WTC11 (cell line): ENCODE results near the gene TFDP3. TPM values are rescaled to one million over a fixed set of nuclear protein-coding genes. Genes with fewer than 3 reads are reported as not detected.

ENCODE experiments used
- ATAC-seq: fragments of 200-7000 bp; cut with Tn5 transposase; 2 replicates; pipeline ENCODE4 v1.10.0; 2021; ENCODE audit warnings: mild to moderate bottlenecking, moderate library complexity
- CTCF ChIA-PET: fragments of 300-600 bp; sonication (Branson Sonifier 250); formaldehyde crosslinking; loops from one replicate; lab custom pipeline; 2021; ENCODE audit warnings: antibody characterized with exemption; lab: Charles Lee
- POLR2A ChIA-PET: fragments of 350-600 bp; sonication (Branson Sonifier 250); formaldehyde crosslinking; loops from one replicate; lab custom pipeline; 2021; ENCODE audit warnings: antibody characterized with exemption; lab: Charles Lee
- DNase-seq: peaks from one replicate; pipeline ENCODE4 v3.0.0; 2021; ENCODE audit warnings: low spot score
- H3K27ac Mint-ChIP-seq: 2 replicates; pipeline ENCODE4 v1.8.0; 2021; ENCODE audit warnings: mixed read lengths
- H3K27me3 Mint-ChIP-seq: 2 replicates; pipeline ENCODE4 v1.8.0; 2021; ENCODE audit warnings: low read depth, mild to moderate bottlenecking, moderate library complexity, mixed read lengths
- H3K36me3 Mint-ChIP-seq: 2 replicates; pipeline ENCODE4 v1.8.0; 2021; ENCODE audit warnings: mixed read lengths
- H3K4me1 Mint-ChIP-seq: 2 replicates; pipeline ENCODE4 v1.8.0; 2022; ENCODE audit warnings: mixed read lengths
- H3K4me3 Mint-ChIP-seq: 2 replicates; pipeline ENCODE4 v1.8.0; 2021; ENCODE audit warnings: mild to moderate bottlenecking, moderate library complexity, mixed read lengths
- H3K9me3 Mint-ChIP-seq: 2 replicates; pipeline ENCODE4 v1.8.0; 2021; ENCODE audit warnings: mixed read lengths
- CDX4 ChIP-seq: fragments of 250-450 bp; sonication (Bioruptor Pico); IDR thresholded peaks from 2 replicates; pipeline ENCODE4 v1.9.0; 2021; ENCODE audit warnings: moderate library complexity, mild to moderate bottlenecking, inconsistent platforms, borderline replicate concordance
- GTF2I ChIP-seq: fragments of 250-450 bp; sonication (Bioruptor Pico); conservative IDR thresholded peaks from 2 replicates; pipeline ENCODE4 v1.4.0; 2021; ENCODE audit warnings: mild to moderate bottlenecking
- HMGA2 ChIP-seq: fragments of 250-450 bp; sonication (Bioruptor Pico); IDR thresholded peaks from 2 replicates; pipeline ENCODE4 v1.4.0; 2021; ENCODE audit warnings: mild to moderate bottlenecking, moderate library complexity
- JAZF1 ChIP-seq: fragments of 250-450 bp; sonication (Bioruptor Pico); IDR thresholded peaks from 2 replicates; pipeline ENCODE4 v1.9.0; 2021; ENCODE audit warnings: moderate library complexity, mild to moderate bottlenecking, inconsistent platforms
- JUN ChIP-seq: sonication (generic); formaldehyde crosslinking; IDR thresholded peaks from 2 replicates; pipeline ENCODE4 v1.8.0; 2023; ENCODE audit warnings: mild to moderate bottlenecking, missing genetic modification reagents
- MXD4 ChIP-seq: fragments of 250-450 bp; sonication (Bioruptor Pico); IDR thresholded peaks from 2 replicates; pipeline ENCODE4 v1.8.0; 2021; ENCODE audit warnings: mild to moderate bottlenecking, moderate library complexity, borderline replicate concordance
- NR1H2 ChIP-seq: sonication (generic); formaldehyde crosslinking; IDR thresholded peaks from 2 replicates; pipeline ENCODE4 v1.9.0; 2021; ENCODE audit warnings: mild to moderate bottlenecking, moderate library complexity, missing genetic modification reagents
- SMAD4 ChIP-seq: sonication (generic); formaldehyde crosslinking; IDR thresholded peaks from 2 replicates; pipeline ENCODE4 v1.8.0; 2022; ENCODE audit warnings: mild to moderate bottlenecking, missing genetic modification reagents
- TCF7 ChIP-seq: sonication (generic); formaldehyde crosslinking; IDR thresholded peaks from 2 replicates; pipeline ENCODE4 v1.8.0; 2022; ENCODE audit warnings: mild to moderate bottlenecking, low read depth, missing genetic modification reagents, moderate library complexity
- TEAD4 ChIP-seq: sonication (generic); formaldehyde crosslinking; IDR thresholded peaks from 2 replicates; pipeline ENCODE4 v1.8.0; 2022; ENCODE audit warnings: mild to moderate bottlenecking, missing genetic modification reagents
- TP53 ChIP-seq: sonication (generic); formaldehyde crosslinking; IDR thresholded peaks from 2 replicates; pipeline ENCODE4 v1.8.1; 2023; ENCODE audit warnings: mild to moderate bottlenecking, missing genetic modification reagents
- USF1 ChIP-seq: sonication (generic); formaldehyde crosslinking; IDR thresholded peaks from 2 replicates; pipeline ENCODE4 v1.8.0; 2022; ENCODE audit warnings: mild to moderate bottlenecking, missing genetic modification reagents
- ZBTB21 ChIP-seq: sonication (generic); formaldehyde crosslinking; IDR thresholded peaks from 2 replicates; pipeline ENCODE4 v1.8.1; 2023; ENCODE audit warnings: mild to moderate bottlenecking, missing genetic modification reagents, borderline replicate concordance
- ZNF263 ChIP-seq: sonication (generic); formaldehyde crosslinking; IDR thresholded peaks from 2 replicates; pipeline ENCODE4 v1.8.1; 2022; ENCODE audit warnings: low read depth, mild to moderate bottlenecking, moderate library complexity, missing genetic modification reagents
- ZNF317 ChIP-seq: sonication (generic); formaldehyde crosslinking; IDR thresholded peaks from 2 replicates; pipeline ENCODE4 v1.8.1; 2023; ENCODE audit warnings: low read depth, mild to moderate bottlenecking, moderate library complexity, missing genetic modification reagents, borderline replicate concordance
- ZNF532 ChIP-seq: fragments of 250-450 bp; sonication (Bioruptor Pico); IDR thresholded peaks from 2 replicates; pipeline ENCODE4 v1.9.0; 2021; ENCODE audit warnings: mild to moderate bottlenecking, borderline replicate concordance
- ZNF671 ChIP-seq: fragments of 250-450 bp; sonication (Bioruptor Pico); IDR thresholded peaks from 2 replicates; pipeline ENCODE4 v1.8.0; 2021; ENCODE audit warnings: mild to moderate bottlenecking
- total RNA-seq: library from RNA; stranded (reverse); gene quantifications from 3 replicates; pipeline ENCODE4 v1.2.3, GENCODE V29; 2021
- TF ChIP-seq, protein P1 (sequence below): sonication (generic); formaldehyde crosslinking; IDR thresholded peaks from 2 replicates; pipeline ENCODE4 v1.8.0; 2022; ENCODE audit warnings: mild to moderate bottlenecking, missing genetic modification reagents
- TF ChIP-seq, protein P2 (sequence below): sonication (generic); formaldehyde crosslinking; IDR thresholded peaks from 2 replicates; pipeline ENCODE4 v1.8.1; 2023; ENCODE audit warnings: mild to moderate bottlenecking, missing genetic modification reagents, moderate library complexity
- TF ChIP-seq, protein P3 (sequence below): sonication (generic); formaldehyde crosslinking; IDR thresholded peaks from 2 replicates; pipeline ENCODE4 v1.8.1; 2023; ENCODE audit warnings: mild to moderate bottlenecking, missing genetic modification reagents, moderate library complexity
- TF ChIP-seq, protein P4 (sequence below): sonication (generic); formaldehyde crosslinking; IDR thresholded peaks from 2 replicates; pipeline ENCODE4 v1.8.1; 2022; ENCODE audit warnings: mild to moderate bottlenecking, moderate library complexity, missing genetic modification reagents

Gene TFDP3
- total RNA-seq, 1 experiment from 2014 or later: not detected

DNA sequence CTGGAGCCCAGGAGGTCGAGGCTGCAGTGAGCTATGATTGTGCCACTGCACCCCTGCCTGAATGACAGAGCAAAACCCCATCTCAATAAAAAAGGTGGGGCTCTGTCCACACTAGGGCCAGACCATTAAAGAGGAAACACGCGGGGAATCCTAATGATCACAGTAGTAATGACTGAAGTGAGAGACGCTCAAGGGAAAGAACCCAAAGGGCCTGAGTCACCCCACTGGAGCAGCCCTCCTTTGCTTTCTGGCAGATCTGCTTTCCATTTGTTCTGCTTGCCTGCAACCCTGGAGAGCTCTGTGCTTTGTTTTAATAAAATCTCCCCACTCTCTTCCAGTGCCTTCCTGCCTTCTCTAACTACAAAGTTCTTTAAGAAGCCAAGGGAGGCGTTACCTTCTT, 5.0 kb downstream of the TFDP3 start:
- peaks cover 8% of the 10 kb centered on the region; the same call in 1 of the 2 replicates for H3K4me1 Mint-ChIP-seq
- H3K4me3 Mint-ChIP-seq: no peak overlapping the region
- CTCF ChIA-PET: no interaction called here

DNA sequence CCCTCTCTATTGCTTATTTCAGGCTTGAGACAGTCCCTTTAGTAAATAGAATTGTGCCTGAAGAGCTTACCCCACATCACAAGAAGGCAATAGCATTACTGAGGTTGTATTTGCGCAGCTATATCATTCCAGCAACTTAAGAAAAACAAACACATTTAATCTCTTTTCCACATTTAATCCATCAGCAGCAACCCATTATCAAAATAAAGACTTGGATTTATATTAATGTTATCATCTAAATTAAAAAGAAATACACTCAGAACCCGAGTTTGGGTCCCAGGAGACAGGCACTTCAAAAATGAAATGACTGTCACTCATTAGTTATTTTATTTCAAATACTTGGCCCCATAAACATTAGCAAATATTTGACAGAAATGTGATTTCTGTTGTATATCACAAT, 10.4 kb downstream of the TFDP3 start:
- CTCF ChIA-PET: no interaction called here
- POLR2A ChIA-PET: no interaction called here
- Mint-ChIP-seq H3K4me1 (no peaks in the 10 kb centered on the region), H3K9me3 (no peaks in the 10 kb centered on the region), H3K27ac (no peak overlapping the region), H3K36me3 (no peaks in the 10 kb centered on the region), H3K4me3 (no peak overlapping the region), H3K27me3 (peaks cover 6% of the 10 kb centered on the region; the same call in 1 of the 2 replicates)
- TF ChIP-seq USF1: no peak
- ATAC-seq (no peak), DNase-seq (no peak)

More for the DNA sequence above, 5.0 kb downstream of the TFDP3 start:
- POLR2A ChIA-PET: no interaction called here
- no peak for TF ChIP-seq SMAD4 (CRISPR knock-in tag)
- no peak for TF ChIP-seq NR1H2 (CRISPR knock-in tag)
- TF ChIP-seq, protein P1, sequence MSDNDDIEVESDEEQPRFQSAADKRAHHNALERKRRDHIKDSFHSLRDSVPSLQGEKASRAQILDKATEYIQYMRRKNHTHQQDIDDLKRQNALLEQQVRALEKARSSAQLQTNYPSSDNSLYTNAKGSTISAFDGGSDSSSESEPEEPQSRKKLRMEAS: no peak
- Mint-ChIP-seq H3K36me3 (no peaks in the 10 kb centered on the region), H3K27ac (no peak overlapping the region), H3K27me3 (no peaks in the 10 kb centered on the region), H3K9me3 (no peaks in the 10 kb centered on the region)
- no peak for DNase-seq
- ATAC-seq: peak; percentile 32; the same call in 1 of the 2 replicates

DNA sequence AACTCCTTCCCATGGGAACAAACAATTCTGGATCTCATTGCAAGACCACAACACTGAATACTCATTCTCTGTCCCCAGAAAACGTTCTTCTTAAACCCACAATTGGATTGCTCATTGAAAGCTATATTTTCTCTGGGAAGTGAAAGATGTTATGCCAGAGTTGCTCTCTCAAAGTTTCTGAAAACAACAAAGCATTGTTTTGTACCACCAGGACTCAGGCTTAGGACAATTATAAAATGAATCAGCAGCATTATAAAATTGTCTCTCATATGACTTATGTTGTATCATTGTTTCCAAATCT, 26.5 kb downstream of the TFDP3 start:
- no peak for ATAC-seq

GRCh38 chrX:133190877-133191738, 27.0 kb downstream of the TFDP3 start:
- POLR2A ChIA-PET: no interaction called here
- H3K9me3 Mint-ChIP-seq: no peaks in the 10 kb centered on the region
- H3K36me3 Mint-ChIP-seq: no peaks in the 10 kb centered on the region
- H3K27me3 Mint-ChIP-seq: no peaks in the 10 kb centered on the region
- ATAC-seq (peak; percentile 72), DNase-seq (no peak)
- CTCF ChIA-PET: no interaction called here
- no peak overlapping the region for H3K4me3 Mint-ChIP-seq
- peaks cover 22% of the 10 kb centered on the region for H3K4me1 Mint-ChIP-seq
- H3K27ac Mint-ChIP-seq: 0 out of 2 replicates have a peak overlapping the region, but pooled peaks have one; percentile 53
- TF ChIP-seq ZNF671 (CRISPR knock-in tag) (no peak), HMGA2 (CRISPR knock-in tag) (no peak), ZNF532 (CRISPR knock-in tag) (no peak)

More for the DNA sequence above, 26.5 kb downstream of the TFDP3 start:
- DNase-seq: no peak
- ChIA-PET POLR2A (no interaction called here), CTCF (no interaction called here)
- Mint-ChIP-seq H3K27me3 (no peaks in the 10 kb centered on the region), H3K4me3 (no peak overlapping the region), H3K4me1 (peaks cover 22% of the 10 kb centered on the region), H3K9me3 (no peaks in the 10 kb centered on the region), H3K36me3 (no peaks in the 10 kb centered on the region), H3K27ac (no peak overlapping the region)
- TF ChIP-seq GTF2I: no peak
- TF ChIP-seq, protein P2, sequence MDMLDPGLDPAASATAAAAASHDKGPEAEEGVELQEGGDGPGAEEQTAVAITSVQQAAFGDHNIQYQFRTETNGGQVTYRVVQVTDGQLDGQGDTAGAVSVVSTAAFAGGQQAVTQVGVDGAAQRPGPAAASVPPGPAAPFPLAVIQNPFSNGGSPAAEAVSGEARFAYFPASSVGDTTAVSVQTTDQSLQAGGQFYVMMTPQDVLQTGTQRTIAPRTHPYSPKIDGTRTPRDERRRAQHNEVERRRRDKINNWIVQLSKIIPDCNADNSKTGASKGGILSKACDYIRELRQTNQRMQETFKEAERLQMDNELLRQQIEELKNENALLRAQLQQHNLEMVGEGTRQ (CRISPR knock-in tag): no peak
- no peak for TF ChIP-seq ZBTB21 (CRISPR knock-in tag)
- TF ChIP-seq, protein P1: no peak
- no peak for TF ChIP-seq JUN (CRISPR knock-in tag)
- no peak for TF ChIP-seq TP53 (CRISPR knock-in tag)
- no peak for TF ChIP-seq TEAD4 (CRISPR knock-in tag)
- no peak for TF ChIP-seq JAZF1
- TF ChIP-seq MXD4 (CRISPR knock-in tag): no peak
- TF ChIP-seq, protein P3, sequence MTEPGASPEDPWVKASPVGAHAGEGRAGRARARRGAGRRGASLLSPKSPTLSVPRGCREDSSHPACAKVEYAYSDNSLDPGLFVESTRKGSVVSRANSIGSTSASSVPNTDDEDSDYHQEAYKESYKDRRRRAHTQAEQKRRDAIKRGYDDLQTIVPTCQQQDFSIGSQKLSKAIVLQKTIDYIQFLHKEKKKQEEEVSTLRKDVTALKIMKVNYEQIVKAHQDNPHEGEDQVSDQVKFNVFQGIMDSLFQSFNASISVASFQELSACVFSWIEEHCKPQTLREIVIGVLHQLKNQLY (CRISPR knock-in tag): no peak
- no peak for TF ChIP-seq CDX4 (CRISPR knock-in tag)
- no peak for TF ChIP-seq ZNF263 (CRISPR knock-in tag)
- TF ChIP-seq ZNF317 (CRISPR knock-in tag): no peak
- TF ChIP-seq, protein P4, sequence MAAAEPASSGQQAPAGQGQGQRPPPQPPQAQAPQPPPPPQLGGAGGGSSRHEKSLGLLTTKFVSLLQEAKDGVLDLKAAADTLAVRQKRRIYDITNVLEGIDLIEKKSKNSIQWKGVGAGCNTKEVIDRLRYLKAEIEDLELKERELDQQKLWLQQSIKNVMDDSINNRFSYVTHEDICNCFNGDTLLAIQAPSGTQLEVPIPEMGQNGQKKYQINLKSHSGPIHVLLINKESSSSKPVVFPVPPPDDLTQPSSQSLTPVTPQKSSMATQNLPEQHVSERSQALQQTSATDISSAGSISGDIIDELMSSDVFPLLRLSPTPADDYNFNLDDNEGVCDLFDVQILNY: no peak
- TF ChIP-seq TCF7 (CRISPR knock-in tag): no peak
